Eye (tissue), 1 donor: Measurements from ENCODE around the gene TRIM10.
A peak's percentile ranks its signal among the peaks of the same experiment; 100 is the strongest.

Experiments used
- DNase-seq: peaks from one replicate; pipeline ENCODE4 v3.0.0-alpha.2; 2015

Gene TRIM10

GRCh38 chr6:30160785-30161531 is at the start of gene TRIM10:
TRIM10 (minus strand) TSS chr6:30161211; CDS start chr6:30160858, 353 bp downstream.
- DNase-seq, result no peak

GRCh38 chr6:30207619-30208295 is 46.7 kb upstream of the TRIM10 start:
- peak; percentile 24 for DNase-seq

GRCh38 chr6:30206799-30207618 is 46.0 kb upstream of the TRIM10 start:
- DNase-seq, result peak; percentile 30

- no peak for DNase-seq
These were observed 45.1 kb upstream of the TRIM10 start for GRCh38 chr6:30206152-30206551.

- DNase-seq, result no peak
These were observed 43.1 kb upstream of the TRIM10 start for GRCh38 chr6:30204116-30204515.

DNA sequence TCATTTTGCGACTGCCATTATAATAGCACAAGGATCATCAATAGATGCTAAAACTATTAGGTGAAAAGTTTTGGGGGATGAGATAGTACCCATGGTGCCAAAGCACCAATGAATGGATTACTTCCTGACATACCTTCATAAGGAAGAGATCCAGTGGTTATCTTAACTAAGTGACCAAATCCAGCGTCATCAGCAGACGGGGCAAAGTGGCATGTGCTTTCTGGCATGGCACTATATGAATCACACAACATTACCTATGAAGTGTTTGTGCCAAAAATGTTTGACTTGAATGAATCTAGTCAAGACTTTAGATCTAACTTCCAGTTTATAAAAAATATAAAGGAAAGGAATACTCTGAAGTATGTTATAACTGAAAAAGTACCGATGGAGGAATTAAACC is 41.4 kb upstream of the TRIM10 start:
- no peak for DNase-seq

GRCh38 chr6:30200551-30201281 is 39.7 kb upstream of the TRIM10 start:
- no peak for DNase-seq

DNA sequence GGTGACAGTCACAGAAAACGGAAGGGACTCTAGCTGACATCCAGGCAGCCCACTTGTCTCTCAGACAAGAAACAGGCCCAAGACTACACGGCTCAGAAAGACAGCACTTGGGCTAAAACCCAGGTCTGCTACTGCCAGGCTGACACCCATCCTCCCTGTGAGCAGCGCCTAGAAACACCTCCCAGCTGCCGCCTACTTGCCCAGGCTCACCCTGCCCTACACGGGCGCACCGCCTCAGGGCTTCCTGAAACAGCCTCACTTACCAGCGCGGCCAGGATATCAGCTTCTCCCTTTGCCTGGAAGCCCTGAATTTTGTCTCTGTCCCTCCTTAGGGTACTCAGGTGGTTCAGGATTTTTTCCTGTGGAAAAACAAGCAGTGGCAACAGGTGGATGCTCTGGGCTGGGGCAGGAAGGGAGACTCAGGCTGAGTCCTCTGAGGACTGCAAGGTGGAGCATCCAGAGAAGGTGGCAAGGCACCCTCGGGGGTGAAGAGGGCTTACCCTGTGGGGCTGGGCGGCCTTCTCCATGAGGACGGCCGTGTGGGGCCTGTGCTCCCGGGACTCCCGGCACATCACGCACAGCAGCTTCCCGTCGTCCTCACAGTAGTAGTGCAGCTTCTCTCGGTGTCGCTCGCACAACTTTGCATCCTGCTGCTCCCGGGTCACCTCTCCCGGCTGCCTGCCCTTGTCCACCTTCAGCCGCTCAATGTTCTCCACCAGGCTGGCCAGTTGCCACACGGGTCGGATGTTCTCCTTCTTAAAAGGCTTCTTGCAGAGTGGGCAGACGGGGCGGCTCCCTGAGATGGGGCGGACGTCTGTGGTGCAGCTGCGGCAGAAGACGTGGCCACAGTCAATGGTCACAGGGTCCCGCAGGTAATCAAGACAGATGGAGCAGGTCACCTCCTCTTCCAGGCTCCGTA is 37.4 kb upstream of the TRIM10 start:
- DNase-seq, result no peak

GRCh38 chr6:30196376-30196775 is 35.4 kb upstream of the TRIM10 start:
- no peak for DNase-seq

- DNase-seq, result no peak
These were observed 34.9 kb upstream of the TRIM10 start for GRCh38 chr6:30195951-30196350.

DNA sequence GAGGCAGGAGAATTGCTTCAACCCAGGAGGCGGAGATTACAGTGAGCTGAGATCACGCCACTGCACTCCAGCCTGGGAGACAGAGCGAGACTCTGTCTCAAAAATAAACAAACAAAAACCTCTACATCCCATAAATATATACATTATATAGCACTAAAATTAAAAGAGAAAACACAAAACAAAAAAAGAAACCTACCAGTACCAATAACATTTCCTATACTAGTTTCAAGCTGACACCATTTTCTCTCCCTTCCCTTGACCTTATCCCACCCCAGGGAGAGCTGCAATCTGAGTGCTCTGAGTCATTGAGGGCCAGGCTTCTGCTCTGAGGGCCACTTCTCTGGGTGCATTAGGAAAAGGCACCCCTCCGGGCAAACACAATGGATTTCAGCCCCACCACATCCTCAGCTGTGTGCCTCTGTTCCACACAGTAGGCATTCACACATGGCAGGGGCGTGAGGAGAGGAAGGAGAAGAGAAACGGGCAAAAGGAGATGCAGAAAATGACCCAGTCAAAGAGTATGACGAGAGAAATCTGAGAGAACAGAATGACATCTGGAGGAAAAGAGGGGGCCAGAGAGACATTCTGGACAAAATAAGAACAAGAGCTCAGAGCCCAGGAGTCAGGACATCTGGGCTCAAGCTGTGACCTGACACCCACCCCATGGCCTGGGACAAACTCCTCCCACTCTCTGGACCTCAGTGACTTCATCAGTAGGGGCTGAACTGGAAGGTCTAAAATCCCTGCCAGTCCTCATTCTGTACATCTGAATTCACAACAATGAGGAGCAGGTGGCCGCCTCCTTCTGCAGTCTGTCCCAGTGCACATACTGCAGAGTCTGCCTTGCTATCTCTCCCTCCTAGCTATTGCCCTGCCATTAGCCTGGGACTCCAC is 34.0 kb upstream of the TRIM10 start:
- peak; percentile 34 for DNase-seq

GRCh38 chr6:30192076-30192475 is 31.1 kb upstream of the TRIM10 start:
- no peak for DNase-seq

GRCh38 chr6:30188541-30188940 is 27.5 kb upstream of the TRIM10 start:
- DNase-seq, result no peak

DNA sequence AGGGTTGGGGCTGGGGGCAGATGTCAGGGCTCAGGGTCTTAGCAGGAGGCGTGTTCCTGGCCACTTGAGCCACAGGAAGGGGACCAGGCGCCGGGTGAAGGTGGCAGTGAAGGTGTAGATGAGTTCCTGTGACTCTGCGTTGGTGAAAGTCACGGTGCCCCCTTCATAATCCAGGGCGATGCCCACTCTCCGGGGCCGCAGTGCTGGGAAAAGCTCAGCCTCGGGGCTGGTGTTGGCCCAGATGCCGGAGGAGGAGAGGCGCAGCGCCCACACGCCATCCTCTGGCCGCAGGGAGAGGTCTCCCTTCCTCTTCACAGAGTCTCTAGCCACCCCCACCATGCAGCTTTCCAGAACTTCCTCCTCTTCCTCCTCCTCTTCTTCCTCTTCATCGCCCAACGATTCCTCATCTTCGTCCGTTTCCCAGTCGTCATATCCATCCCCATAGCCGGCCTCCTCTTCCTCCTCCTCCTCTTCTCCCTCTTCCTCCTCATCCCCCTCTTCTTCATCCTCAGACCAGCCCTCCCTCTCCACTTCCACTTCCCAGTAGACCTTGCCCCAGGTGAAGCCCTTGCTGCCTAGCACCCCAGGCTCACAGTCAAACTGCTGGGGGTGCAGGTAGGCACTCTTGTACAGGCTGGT is 25.0 kb upstream of the TRIM10 start:
- DNase-seq, result no peak

DNA sequence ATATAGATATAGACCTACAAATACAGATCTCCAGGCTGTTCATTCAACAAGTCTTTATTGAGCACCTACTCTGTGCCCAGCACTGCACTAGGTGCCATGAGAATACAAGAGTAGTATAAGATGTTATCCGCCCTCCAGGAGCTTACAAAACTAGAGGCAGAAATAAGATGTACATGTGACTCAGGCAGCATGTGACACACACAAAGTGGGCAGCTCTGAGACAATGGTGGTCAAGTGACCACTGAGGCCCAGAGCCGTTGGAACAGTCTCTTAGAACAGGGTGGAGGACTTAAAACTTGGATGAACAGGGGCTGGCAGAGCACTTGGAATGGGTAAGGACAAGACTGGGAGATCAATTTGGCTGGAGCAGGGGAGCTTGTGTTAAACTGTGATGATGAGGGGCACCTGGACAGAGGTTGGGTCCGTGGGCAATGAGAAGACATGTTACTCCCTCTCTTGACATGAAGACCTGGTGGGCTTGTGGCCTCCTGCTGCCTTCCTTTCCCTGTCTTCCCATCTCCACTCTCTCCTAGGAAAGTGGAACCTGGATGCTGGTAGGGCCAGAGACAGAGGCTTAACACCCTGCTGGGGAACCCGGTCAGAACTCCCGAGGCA is 23.5 kb upstream of the TRIM10 start:
- no peak for DNase-seq

- DNase-seq, result no peak
These were observed 19.1 kb upstream of the TRIM10 start for GRCh38 chr6:30180145-30180544.

- DNase-seq, result no peak
These were observed 17.8 kb upstream of the TRIM10 start for GRCh38 chr6:30178837-30179236.

DNA sequence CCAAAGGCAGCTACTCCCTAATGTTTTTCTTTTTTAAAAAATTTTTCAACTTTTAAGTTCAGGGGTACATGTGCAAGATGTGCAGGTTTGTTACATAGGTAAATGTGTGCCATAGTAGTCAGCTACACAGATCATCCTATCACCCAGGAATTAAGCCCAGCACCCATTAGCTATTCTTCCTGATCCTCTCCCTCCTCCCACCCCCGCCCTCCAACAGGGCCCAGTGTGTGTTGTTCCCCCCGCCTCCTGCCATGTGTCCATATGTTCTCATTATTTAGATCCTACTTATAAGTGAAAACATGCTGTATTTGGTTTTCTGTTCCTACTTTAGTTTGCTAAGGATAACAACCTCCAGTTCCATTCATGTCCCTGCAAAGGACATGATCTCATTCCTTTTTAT is 14.8 kb upstream of the TRIM10 start:
- DNase-seq, result no peak

DNA sequence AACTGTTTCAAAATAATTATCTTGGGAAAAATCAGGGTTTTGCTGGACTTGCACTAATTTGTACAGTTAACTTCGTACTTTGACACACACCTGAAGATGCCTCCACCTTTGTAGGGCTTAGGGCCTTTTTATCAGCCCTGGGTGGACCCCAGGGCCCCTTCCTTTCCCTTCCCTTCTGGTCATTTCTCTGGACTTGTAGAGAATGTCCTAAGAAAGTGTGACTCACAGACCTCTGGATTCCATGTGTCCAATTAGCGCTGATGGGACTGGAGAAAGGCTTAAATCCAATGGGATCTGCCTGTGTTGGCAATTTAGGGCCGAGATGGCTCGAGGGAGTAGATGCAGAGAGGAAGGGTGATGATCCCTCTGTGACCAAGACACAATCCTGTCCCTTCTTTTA is 11.7 kb upstream of the TRIM10 start:
- no peak for DNase-seq
